ENCODE data around the gene MOB3C.

- TF ChIP-seq YY1 (IDR thresholded peaks at IDR 0.05; ENCODE audit: insufficient read depth, insufficient read length) (no peak), ZNF274 (IDR thresholded peaks at IDR 0.05; ENCODE audit: low read depth, low read length) (no peak), SUZ12 (IDR thresholded peaks at IDR 0.05; ENCODE audit: extremely low read depth, insufficient read depth, insufficient read length) (no peak)
Observed at GRCh38 chr1:46652321-46653100, 35.9 kb upstream of the MOB3C start.
